GM18870 (cell line): ENCODE measurements around the gene ABCC12.
A peak's percentile ranks its signal among the peaks of the same experiment; 100 is the strongest.
"Not testable (repeated sequence)": the region's sequence is repeated elsewhere in the genome, so short reads cannot be mapped to it uniquely, and the experiment has no call there.

ENCODE experiments used
- ATAC-seq: cut with Tn5 transposase; IDR thresholded peaks from one replicate; pipeline ENCODE4 v1.9.1; 2021; ENCODE audit warnings: moderate library complexity; ENCODE audit not compliant: unreplicated experiment

The ABCC12 gene

DNA sequence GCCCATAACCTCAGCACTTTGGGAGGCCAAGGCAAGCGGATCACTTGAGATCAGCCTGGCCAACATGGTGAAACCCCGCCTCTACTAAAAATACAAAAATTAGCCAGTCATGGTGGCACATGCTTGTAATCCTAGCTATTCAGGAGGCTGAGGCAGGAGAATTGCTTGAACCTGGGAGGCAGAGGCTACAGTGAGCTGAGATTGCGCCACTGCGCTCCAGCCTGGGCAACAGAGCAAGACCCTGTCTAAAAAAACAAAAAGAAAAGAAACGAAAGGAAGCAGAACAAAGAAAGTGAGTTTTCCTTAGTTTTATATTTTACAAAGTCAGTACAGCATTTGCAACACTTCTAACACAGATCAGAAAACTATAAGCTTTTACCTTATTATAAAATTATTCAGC, 10.8 kb upstream of the ABCC12 start:
- not testable (repeated sequence) for ATAC-seq

DNA sequence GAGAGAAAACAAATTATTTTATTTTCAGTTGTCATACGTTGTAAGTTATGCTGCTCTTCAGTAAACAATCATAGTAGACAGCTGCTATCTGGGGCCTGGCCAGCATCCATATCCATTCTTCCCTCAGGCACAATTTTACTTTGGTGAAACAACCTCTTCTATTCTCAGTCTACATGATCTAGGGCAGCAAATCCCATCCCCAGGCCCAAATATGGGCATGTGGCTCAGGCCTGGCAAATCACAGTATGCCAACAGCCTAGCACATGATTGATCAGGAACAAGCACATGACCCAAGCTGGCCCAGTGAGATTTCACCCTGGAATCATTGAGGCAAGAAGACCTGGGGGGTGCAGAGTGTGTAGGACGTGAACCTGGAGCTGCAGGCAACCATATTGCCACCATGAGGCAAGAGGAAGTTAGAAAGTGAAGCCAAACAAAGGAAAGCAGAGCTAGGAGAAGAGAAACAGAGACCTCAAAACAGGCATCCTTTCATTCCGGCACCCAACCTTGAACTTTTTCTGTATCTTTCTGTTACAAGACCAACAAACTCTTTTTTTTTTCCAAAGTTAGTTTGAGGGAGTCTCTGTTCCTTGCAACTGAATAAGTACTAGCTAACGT, 10.3 kb upstream of the ABCC12 start:
- ATAC-seq: no peak

DNA sequence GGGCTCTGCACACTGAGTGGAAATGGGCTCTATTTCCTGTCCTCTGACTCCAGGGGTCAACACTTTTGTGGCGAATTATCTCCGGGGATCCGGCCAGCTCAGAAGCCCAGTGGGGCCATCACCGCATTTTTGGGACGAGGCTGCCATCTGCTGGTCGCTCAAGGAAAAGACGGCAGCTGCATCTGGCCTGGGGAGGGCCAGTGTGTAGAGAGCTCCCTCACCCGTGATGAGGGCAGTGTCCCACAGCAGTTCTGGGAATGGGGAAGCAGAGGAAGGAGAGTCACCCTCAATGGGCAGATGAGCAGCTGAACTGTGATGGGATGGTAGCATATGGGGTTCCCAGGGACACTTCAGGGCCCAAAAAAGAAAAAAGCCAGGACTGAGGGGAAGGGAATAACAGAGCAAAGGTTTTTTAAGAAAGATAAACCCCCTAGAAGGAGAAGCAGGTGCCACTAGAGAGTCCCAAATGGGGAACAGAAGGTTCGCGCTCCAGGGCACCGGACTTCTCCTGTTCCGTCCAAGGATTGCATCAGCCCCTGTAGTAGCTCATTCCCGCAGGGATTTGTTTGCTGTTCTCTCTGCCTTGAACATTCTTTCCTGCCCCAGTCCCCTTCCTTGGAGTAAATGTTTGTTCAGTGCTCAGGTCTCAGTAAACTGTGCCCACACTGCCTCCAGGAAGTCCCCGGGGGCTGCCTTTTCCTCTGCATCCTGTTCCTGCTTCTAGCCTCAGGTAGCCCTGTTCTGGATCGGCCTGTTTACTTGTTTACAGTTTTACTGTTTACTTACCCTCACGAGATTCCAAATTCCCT, 9.3 kb upstream of the ABCC12 start:
- ATAC-seq: no peak

DNA sequence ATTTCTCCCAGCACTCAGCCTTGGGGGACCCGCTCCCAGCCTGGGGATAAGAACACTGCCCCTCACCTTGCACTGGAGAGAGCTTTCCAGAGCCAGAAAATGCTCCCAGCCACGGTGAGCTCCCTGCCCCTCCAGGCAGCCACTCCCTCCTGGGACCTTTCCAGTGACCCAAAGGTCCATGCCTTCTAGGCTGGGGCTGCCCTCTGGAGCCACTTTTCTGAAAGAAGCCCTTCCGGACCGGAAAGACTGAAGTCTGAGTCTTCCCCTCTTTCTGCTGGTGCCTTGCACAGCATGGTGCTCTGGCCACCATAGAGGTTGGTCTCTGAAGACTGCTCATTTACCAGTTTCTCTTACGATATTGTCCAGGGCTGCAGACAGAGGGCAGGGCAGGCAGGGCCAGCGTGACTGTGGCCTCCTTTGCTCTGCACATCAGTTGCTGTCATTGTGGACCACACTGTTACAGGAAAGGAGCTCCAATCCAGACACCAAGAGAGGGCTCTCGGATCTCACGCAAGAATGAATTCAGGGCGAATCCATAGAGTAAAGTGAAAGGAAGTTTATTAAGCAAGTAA, 7.1 kb upstream of the ABCC12 start:
- no peak for ATAC-seq

DNA sequence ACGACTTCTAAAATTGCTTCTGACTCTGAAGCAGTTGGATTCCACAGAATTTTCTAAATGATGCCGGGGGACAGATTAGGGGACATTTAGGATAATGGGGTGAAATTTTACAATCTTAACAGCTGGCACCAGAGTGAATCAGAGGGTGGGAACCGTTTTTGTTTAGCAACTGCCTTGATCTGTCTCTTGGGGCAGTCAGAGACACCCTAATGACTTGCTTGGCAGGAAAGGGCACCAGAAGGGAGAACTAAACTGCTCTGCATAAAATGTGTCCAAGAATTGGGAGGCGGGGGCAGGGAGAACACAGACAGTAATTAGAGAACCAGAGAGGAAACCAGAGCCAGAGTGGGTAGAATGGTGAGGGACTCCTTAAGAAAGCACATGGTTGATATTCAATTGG, 6.1 kb upstream of the ABCC12 start:
- ATAC-seq: no peak

DNA sequence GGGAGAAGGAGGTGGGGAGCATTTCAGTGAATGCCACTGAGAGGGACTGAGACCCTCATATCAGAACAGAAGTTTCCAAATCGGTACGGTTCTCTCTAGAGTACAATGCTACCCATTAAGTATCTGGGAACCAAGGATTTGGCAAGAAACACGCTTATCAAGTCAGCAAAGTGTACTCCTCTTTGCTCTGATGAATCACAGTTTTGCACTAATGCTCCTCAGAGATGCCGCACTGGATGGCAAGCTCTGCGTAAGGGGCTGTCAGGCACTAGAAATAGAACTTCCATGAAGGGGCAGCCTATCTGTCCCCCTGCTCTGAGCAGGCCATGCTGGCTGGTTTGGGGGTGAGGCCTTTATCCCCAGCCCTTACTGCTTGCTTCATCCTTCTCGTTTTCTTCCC, 4.8 kb upstream of the ABCC12 start:
- ATAC-seq: no peak

DNA sequence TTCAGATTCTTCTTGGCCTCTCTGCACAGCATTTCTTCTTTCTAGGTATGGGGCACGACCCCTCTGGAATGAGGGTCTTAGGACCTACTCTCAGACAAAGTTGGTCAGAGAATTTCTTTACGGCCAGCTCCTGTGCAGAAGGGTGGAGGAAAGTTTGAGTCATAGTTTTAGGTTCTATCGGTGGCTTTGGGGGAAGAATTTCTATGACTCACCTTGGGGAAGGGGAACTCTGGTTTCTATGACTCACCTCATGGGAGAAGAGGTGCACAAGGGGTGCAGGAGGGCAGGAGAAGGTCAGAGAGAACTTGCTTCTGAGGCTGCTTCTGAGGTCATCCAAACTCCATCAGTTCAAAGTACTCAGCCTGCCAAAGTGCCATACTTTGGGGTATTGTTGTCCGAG, 2.5 kb upstream of the ABCC12 start:
- ATAC-seq: peak; percentile 85

DNA sequence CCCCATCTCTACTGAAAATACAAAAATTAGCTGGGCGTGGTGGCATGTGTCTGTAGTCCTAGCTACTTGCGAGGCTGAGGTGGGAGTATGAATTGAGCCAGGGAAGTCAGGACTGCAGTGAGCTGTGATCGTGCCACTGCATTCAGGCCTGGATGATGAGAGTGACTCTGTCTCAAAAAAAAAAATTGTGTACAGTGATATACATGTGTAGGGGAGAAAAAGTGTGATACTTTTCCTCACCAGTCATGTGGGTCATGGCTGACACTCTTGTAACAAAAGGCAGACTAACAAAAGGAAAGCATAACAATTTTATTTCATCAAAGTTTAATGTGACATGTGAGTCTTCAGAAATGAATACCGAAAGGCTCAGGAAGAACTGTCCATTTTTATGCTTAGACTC, 2.0 kb upstream of the ABCC12 start:
- ATAC-seq: no peak

DNA sequence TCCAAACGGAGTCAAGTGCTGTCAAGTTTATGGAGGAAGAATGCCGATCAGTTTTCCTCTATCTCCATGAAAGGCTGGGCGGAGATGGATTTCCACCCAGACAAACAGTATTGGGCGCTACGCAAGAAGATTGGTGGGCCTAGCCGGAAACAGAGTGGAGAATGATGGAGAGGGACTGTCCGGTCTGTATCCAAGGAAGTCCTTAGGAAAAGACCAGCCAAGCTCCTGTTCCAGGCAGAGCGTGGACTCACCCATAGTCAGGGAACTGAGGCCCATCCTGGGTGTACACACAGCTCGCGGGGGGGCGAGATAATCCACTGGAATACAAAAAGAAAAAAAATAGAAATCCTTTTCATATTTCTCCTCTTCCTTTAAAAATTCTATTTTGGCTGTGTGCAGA, 1.5 kb upstream of the ABCC12 start:
- no peak for ATAC-seq

DNA sequence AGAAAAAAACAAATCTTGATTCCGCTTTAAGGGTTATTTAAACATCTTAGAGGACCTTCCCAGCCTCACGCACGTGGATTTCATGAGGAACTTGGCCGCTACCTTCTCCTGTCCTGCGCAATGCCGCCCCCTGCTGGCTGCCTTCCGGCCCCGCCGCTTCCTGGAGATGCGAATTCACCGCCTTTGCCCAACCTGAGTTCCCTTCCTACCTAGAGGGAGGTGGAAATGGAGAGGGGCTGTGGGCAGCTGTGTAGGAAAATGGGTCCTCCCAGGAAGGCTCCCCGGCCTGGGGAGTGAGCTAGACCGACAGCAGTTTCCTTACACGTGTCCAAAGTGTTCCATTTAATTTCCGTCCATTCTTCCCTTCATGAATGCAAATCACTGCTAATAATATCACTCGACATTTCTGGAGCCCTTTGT, 1.0 kb upstream of the ABCC12 start:
- ATAC-seq: no peak

DNA sequence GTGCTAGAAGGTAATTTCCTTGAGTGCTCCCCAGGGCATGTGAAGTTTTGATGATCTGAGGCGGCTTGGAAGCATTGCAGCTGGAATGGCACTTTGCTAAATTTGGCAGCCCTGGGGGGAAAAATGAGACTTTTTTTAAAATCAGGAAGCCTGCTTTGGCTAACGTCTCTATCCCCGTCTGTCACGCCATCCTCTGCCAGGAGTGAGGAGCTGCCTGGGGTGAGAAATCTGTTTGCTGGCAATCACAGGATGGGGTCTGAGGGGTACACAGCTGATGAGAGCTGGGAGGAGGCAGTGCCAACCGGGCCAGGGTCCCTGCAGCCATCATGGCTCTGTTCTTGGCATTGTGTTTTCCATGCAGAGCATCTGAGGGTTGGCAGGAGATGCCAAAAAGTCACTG, 2.0 kb downstream of the ABCC12 start:
- ATAC-seq: no peak

DNA sequence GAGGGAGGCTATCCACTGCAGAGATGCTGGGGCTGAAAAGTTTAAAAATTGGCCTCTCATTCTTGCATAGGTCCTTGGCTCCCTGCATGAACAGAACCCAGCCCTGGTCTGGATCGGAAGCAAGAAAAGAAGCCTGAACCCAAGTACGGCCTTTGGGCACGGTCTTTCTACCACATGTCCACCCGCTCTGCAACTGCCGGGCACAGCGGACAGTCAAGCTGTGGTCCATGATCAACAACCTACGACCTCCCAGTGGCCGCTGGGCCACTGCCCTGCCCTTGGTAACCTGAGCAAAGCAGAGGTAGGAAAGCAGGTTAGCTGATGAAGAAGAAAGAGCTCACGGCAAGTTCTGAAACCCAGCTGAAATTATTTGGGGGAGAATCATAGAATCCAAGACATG, 3.6 kb downstream of the ABCC12 start:
- ATAC-seq: no peak

DNA sequence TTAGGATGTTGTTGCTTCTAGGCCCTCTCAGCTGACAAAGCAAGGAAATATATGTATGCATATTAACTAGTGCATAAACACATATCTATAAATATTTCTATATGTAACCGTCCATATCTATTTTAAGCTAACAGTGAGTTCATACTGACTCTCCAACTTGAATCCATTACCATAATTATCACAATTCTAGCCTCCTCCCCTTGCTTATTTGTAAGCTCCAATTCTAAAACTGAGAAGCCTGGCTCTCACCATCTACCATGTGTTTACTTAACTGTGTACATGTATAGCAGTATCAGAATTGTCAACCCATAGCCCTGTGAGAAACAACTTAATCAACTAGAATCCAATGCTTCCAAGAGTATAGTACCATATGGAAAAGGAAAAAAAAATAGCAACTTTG, 5.1 kb downstream of the ABCC12 start:
- no peak for ATAC-seq

DNA sequence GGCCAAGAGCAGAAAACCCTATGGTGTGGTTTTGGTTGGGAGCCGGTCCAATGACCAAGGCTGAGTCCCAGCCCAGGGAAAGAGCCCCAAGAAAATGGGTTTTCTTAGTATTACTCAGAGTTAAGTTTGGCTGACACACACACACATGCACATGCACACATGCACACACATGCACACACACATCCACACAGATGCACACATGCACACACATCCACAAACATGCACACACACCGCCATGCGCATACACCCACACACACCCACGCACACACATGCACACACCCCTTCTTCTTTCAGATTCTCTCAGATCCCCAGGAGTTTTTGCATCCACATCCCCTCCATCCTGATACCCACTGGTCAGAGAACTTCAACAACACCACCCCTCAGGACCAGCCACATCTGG, 9.1 kb downstream of the ABCC12 start:
- no peak for ATAC-seq

DNA sequence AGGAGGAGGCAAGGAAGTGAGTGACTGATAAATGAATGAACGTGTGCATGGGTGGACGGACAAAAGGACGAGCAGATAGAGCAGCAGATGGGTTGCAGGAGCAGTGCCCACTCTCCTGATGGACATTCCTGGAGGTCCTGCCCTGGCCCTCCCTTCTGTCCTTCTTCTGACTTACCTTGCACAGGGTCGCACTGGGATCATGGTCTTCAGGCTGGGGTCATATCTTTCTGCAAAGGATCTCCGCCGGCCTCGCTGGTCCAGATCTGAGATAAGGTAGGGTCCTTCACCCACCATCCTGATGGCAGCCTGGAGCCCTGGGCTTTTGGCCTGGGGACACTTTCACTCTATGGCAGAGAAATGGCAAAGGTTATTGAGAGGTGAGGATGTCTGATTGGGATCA, 9.7 kb downstream of the ABCC12 start:
- no peak for ATAC-seq

DNA sequence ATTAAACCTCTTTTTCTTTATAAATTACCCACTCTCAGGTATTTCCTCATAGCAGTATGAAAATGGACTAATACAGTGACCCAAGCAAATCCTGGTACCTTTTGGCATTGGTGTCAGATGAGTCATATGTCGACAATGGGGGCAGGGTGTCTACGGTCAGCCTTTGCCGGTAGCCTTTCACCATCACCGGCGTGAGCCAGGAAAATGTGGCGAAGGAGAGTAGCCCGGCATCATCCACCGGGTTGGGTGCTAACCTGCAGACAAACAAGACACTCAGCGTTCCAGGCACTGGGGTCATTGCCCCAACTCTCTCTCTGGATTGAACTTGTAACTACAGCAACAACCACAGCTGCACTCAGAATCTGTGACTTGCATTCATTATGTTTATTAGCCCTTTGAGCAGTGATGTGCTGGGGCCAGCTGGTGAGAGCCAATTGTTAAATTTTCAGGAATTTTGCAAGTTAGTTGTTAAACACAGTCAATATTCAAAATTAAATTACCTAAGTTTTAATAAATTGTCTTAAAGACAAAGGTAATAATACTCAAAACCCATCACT, 11.9 kb downstream of the ABCC12 start:
- no peak for ATAC-seq

DNA sequence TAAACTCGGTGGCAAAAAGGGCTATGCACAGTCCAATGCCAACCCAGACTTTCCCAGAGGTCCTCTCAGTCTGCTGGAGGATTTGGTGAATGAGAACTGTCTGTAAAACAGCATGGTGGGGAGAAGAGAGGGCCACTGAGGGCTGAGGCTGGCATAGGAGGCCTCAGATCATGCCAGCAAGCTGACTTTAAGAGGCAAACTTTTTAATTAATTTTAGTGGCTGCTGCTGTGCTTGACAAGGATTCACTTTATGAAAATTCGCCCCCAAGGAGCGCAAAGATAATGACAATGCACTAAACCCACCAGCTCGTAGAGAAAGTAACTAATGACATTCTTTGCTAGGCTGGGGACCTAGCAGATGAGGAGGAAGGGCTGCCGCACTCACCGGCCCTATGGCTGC, 15.0 kb downstream of the ABCC12 start:
- no peak for ATAC-seq

DNA sequence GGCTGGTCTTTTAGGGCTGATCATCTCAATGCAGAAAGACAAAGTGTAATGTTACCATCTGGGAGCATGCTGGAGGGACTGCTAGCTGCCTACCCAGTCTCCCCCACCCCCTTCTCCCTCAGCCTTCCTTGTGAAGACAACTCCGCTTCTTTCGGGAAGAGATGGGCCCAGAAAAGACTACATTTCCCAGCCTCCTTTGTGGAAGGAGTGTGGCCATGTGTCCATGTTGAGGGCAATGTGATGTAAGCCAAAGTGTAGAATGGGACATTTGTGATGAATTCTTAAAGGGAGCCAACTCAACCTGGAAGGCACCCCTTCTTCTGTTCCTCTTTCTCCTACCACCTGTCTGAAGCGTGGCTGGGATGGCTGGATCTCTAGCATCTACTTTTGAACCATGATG, 16.3 kb downstream of the ABCC12 start:
- ATAC-seq: no peak

DNA sequence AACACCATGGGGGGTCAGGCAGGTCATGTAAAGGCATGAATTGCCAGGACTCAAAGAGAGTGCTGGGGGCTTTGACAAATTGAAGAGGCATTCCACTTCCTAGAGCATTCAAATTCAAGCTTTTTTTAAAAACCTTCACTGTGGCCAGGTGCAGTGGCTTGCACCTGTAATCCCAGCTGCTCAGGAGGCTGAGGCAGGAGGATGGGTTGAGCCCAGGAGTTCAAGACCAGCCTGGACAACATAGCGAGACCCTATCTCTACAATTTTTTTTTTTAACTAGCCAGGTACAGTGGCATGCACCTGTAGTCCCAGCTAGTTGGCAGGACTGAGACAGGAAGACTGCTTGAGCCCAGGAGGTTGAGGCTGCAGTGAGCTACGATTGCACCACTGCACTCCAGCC, 17.2 kb downstream of the ABCC12 start:
- no peak for ATAC-seq

DNA sequence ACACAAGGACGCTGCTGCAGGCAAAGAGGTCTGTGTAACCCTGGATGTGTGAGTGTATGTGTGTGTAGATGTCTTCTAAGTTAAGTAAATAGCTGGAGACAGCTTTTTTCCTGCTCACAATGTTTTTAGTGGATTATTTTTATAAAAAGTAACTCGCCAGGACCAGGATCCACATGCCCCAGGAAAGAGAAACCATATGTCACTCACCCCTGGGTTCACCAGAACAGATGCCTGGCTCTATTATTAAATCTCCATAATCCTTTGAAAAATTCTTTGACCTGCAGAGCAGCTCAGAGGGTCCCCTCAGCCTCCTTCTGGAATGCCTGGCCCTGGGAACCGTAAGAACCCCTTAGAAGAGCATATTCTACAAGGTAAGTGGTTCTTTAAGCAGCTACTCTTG, 18.0 kb downstream of the ABCC12 start:
- no peak for ATAC-seq

DNA sequence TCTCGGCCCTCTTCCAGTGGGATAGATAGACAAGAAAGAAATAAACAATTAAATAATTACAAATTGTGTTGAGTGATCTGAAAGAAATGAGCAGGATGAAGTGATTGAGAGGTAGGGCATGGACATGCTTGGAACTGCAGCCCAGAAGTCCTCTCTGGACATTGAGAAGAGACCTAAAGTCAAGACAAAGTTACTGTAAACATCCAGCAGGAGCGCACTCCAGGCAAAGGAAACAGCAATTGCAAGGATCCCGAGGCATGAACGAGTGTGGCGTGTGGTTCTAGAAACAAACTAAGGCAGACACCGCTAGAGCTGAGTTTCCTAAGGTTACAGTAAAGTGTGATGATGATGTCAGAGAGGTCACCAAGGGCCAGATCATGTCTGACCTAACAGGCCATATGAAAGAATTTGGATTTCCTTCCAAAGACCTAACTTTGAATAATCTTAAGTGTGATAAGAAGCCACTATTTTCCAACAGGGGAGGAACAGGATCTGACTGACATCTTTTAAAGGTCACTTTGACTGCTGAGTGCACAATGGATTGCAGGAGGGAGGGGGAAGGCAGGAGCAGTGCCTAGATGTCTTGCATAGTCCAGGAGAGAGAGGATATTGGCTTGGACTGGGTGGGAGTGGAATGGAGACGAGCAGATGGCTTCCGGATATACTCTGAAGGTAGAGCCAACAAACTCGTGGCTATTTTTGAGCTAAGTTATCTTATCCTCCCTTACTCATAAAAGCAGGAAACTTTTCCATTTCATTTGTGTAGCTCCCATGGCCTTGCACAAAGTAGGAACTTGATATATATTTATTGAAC, 19.0 kb downstream of the ABCC12 start:
- ATAC-seq: no peak
